K562 (cell line): Measurements from ENCODE around the gene PTGIS. TPM values are rescaled to one million over a fixed set of nuclear protein-coding genes. Genes with fewer than 3 reads are reported as not detected.

Experiments
- ATF3 ChIP-seq, 2 experiments: fragments of 450-650 bp in 1 of 2; sonication (generic) in 1 of 2; formaldehyde crosslinking in 1 of 2; IDR thresholded peaks in 1 of 2; conservative IDR thresholded peaks in 1 of 2; 2 replicates each; pipeline versions ENCODE4 v1.6.1 to v1.8.1; 2016 to 2023; ENCODE audit warnings: mild to moderate bottlenecking in 2 of 2, moderate library complexity in 2 of 2, inconsistent platforms in 1 of 2, missing genetic modification reagents in 1 of 2
- BRCA1 ChIP-seq, 2 experiments: fragments of 450-650 bp in 1 of 2; sonication (generic) in 1 of 2; formaldehyde crosslinking in 1 of 2; IDR thresholded peaks; 2 replicates each; pipeline versions ENCODE4 v1.5.0 to v1.6.1; 2017 to 2020; ENCODE audit warnings: mild to moderate bottlenecking in 1 of 2, missing genetic modification reagents in 1 of 2
- E2F5 ChIP-seq: sonication (generic); formaldehyde crosslinking; IDR thresholded peaks from 2 replicates; pipeline ENCODE4 v1.8.0; 2022; ENCODE audit warnings: mild to moderate bottlenecking, missing genetic modification reagents
- ELK3 ChIP-seq: fragments of 450-650 bp; formaldehyde crosslinking; IDR thresholded peaks from 2 replicates; pipeline ENCODE4 v1.4.0; 2020; ENCODE audit warnings: mild to moderate bottlenecking
- HMGN3 ChIP-seq: IDR thresholded peaks from 2 replicates; pipeline ENCODE4 v1.6.1; 2011; ENCODE audit warnings: borderline replicate concordance, low read depth, mild to moderate bottlenecking, mixed read lengths, low read length; ENCODE audit not compliant: insufficient read length; ENCODE audit errors: extremely low read depth
- MEF2D ChIP-seq: conservative IDR thresholded peaks from 2 replicates; pipeline ENCODE4 v1.6.1; 2016; ENCODE audit warnings: low read depth, missing genetic modification characterization, missing compliant biosample characterization
- MITF ChIP-seq: IDR thresholded peaks from 2 replicates; pipeline ENCODE4 v1.6.1; 2014; ENCODE audit warnings: antibody characterized with exemption
- MYBL2 ChIP-seq, 2 experiments: fragments of 450-650 bp in 1 of 2; sonication (generic) in 1 of 2; formaldehyde crosslinking in 1 of 2; IDR thresholded peaks; 2 replicates each; pipeline versions ENCODE4 v1.6.1 to v1.8.1; 2017 to 2022; ENCODE audit warnings: borderline replicate concordance in 1 of 2, inconsistent platforms in 1 of 2, low read depth in 1 of 2, mild to moderate bottlenecking in 1 of 2, missing genetic modification reagents in 1 of 2, moderate library complexity in 1 of 2
- NFRKB ChIP-seq: fragments of 450-650 bp; IDR thresholded peaks from 2 replicates; pipeline ENCODE4 v1.6.1; 2016; ENCODE audit warnings: low read depth
- POU5F1 ChIP-seq: fragments of 150-350 bp; IDR thresholded peaks from 2 replicates; pipeline ENCODE4 v1.6.1; 2014; ENCODE audit warnings: borderline replicate concordance, low read length, low read depth, mild to moderate bottlenecking; ENCODE audit not compliant: partially characterized antibody
- SMC3 ChIP-seq: conservative IDR thresholded peaks from 2 replicates; pipeline ENCODE4 v1.6.1; 2011; ENCODE audit warnings: low read depth, low read length, improper control_type of control experiment; ENCODE audit not compliant: insufficient read depth
- TBL1XR1 ChIP-seq, 2 experiments: IDR thresholded peaks; 2 replicates each; pipeline ENCODE4 v1.6.1; 2012; ENCODE audit warnings: improper control_type of control experiment in 2 of 2, low read length in 2 of 2, mild to moderate bottlenecking in 1 of 2
- TFAP4 ChIP-seq: sonication (generic); formaldehyde crosslinking; IDR thresholded peaks from 2 replicates; pipeline ENCODE4 v1.8.0; 2022; ENCODE audit warnings: missing genetic modification reagents, mild to moderate bottlenecking, moderate library complexity, borderline replicate concordance
- YY1 ChIP-seq, 3 experiments: IDR thresholded peaks; 2 replicates each; pipeline ENCODE4 v1.6.1; 2011; ENCODE audit warnings: low read length in 2 of 3, mild to moderate bottlenecking in 2 of 3, moderate library complexity in 2 of 3, borderline replicate concordance in 1 of 3, control low read depth in 1 of 3, low read depth in 1 of 3; ENCODE audit not compliant: insufficient read depth in 3 of 3, insufficient replicate concordance in 2 of 3, control insufficient read depth in 1 of 3, insufficient read length in 1 of 3; ENCODE audit errors: extremely low read depth in 1 of 3
- ZNF507 ChIP-seq: conservative IDR thresholded peaks from 2 replicates; pipeline ENCODE4 v1.6.1; 2017; ENCODE audit warnings: missing genetic modification characterization, missing compliant biosample characterization
- ZNF655 ChIP-seq: fragments of 250-450 bp; sonication (Bioruptor Pico); IDR thresholded peaks from 2 replicates; pipeline ENCODE4 v1.5.0; 2021
- ZSCAN29 ChIP-seq: fragments of 450-650 bp; IDR thresholded peaks from 2 replicates; pipeline ENCODE4 v1.6.1; 2017
- polyA plus RNA-seq, 8 experiments: library from polyadenylated mRNA; depleted of rRNA in 4 of 8; stranded (reverse) in 5 of 8; unstranded in 3 of 8; fragments of >200 nt; fragmentation: Nextera tagmentation in 2 of 8; fragmentation: Illumina TruSeq in 1 of 8; extraction: Ambion mirVana in 2 of 8; extraction: Trizol in 1 of 8; gene quantifications; 2 replicates each; pipeline versions ENCODE4 v1.2.1 to v1.2.3, GENCODE V29; 2011 to 2014; ENCODE audit warnings: inconsistent platforms in 1 of 8, missing spikeins in 1 of 8
- total RNA-seq, 7 experiments: library from RNA; depleted of rRNA in 6 of 7; stranded (reverse); fragments of >200 nt in 6 of 7; fragmentation: Illumina TruSeq in 2 of 7; extraction: Trizol in 2 of 7; gene quantifications; 2 replicates each; pipeline versions ENCODE4 v1.2.1 to v1.2.3, GENCODE V29; 2011 to 2021; ENCODE audit warnings: low replicate concordance in 1 of 7

Gene PTGIS
- total and polyA plus RNA-seq, 9 of the 15 experiments (the other 6 are each of a cell fraction or from before 2014, with no cell fraction given), result not detected

GRCh38 chr20:49508435-49509199 is 59.3 kb downstream of the PTGIS start (continued):
- TF ChIP-seq MITF (no peak), BRCA1 (IDR thresholded peaks at IDR 0.05) (no peak), BRCA1 (CRISPR knock-in tag; IDR thresholded peaks at IDR 0.05) (no peak), POU5F1 (no peak), ZSCAN29 (no peak), MYBL2 (IDR thresholded peaks at IDR 0.05; ENCODE audit: low read depth) (no peak), MYBL2 (CRISPR knock-in tag; IDR thresholded peaks at IDR 0.05; ENCODE audit: borderline replicate concordance) (no peak), ATF3 (IDR thresholded peaks at IDR 0.05) (peak; percentile 85), ATF3 (CRISPR knock-in tag; conservative IDR thresholded peaks at IDR 0.05) (no peak), HMGN3 (no peak), TFAP4 (CRISPR knock-in tag) (peak; percentile 25; the same call in 1 of the 2 replicates), ZNF507 (tag) (no peak), E2F5 (no peak), ZNF655 (CRISPR knock-in tag) (no peak), YY1 (IDR thresholded peaks at IDR 0.05; ENCODE audit: borderline replicate concordance in 1 of 3, control insufficient read depth in 1 of 3, extremely low read depth in 1 of 3, insufficient read depth in 3 of 3, insufficient read length in 1 of 3, insufficient replicate concordance in 2 of 3, low read depth in 1 of 3, low read length in 2 of 3) (no peak), TBL1XR1 (IDR thresholded peaks at IDR 0.05; ENCODE audit: low read length in 2 of 2) (0 out of 4 replicates have a peak, but pooled peaks of 1 of the 2 experiments have one; percentile 11), MEF2D (tag) (no peak), ELK3 (no peak), SMC3 (peak; percentile 52), NFRKB (no peak)
